H1 (cell line): ENCODE measurements around the gene IRF7. TPM values are rescaled to one million over a fixed set of nuclear protein-coding genes. Genes with fewer than 3 reads are reported as not detected.

Experiments used
- GABPA ChIP-seq: IDR thresholded peaks from 2 replicates; pipeline ENCODE4 v1.6.1; 2011; ENCODE audit warnings: mild to moderate bottlenecking, low read length, moderate library complexity, borderline replicate concordance; ENCODE audit not compliant: insufficient read depth
- GTF2F1 ChIP-seq: IDR thresholded peaks from 2 replicates; pipeline ENCODE4 v1.6.1; 2012; ENCODE audit warnings: low read depth, low read length, improper control_type of control experiment, borderline replicate concordance
- MAFK ChIP-seq: IDR thresholded peaks from 2 replicates; pipeline ENCODE4 v1.6.1; 2012; ENCODE audit warnings: low read depth, mild to moderate bottlenecking, improper control_type of control experiment, low read length
- RAD21 ChIP-seq, 2 experiments: IDR thresholded peaks in 1 of 2; conservative IDR thresholded peaks in 1 of 2; 2 replicates each; pipeline ENCODE4 v1.6.1; 2011; ENCODE audit warnings: low read depth in 2 of 2, low read length in 2 of 2, improper control_type of control experiment in 1 of 2, inconsistent platforms in 1 of 2, mild to moderate bottlenecking in 1 of 2, moderate library complexity in 1 of 2
- polyA plus RNA-seq, 7 experiments: library from polyadenylated mRNA; depleted of rRNA in 3 of 7; stranded (reverse) in 5 of 7; unstranded in 2 of 7; fragments of >200 nt in 5 of 7; fragments of 200-250 nt in 2 of 7; gene quantifications; 1 replicate in 5 of 7; 2 replicates in 1 of 7; 4 replicates in 1 of 7; pipeline versions ENCODE4 v1.2.1 to v1.2.3, GENCODE V29; 2011 to 2013; ENCODE audit warnings: missing spikeins in 2 of 7, mixed read lengths in 2 of 7
- total RNA-seq: library from RNA; stranded (reverse); fragmentation: NEBNext Ultra II Directional; extraction: Animal tissue kit (Norgen Biotek cat#: 25700); gene quantifications from 2 replicates; pipeline ENCODE4 v1.2.1, GENCODE V29; 2021
- TF ChIP-seq, protein P1 (sequence below): fragments of 300-600 bp; sonication (generic); IDR thresholded peaks from 2 replicates; pipeline ENCODE4 v1.7.1; 2012; ENCODE audit warnings: low read length, moderate library complexity, mild to moderate bottlenecking, inconsistent platforms; ENCODE audit not compliant: insufficient replicate concordance
- TF ChIP-seq, protein P2 (sequence below): IDR thresholded peaks from 2 replicates; pipeline ENCODE4 v1.6.1; 2012; ENCODE audit warnings: inconsistent platforms
- TF ChIP-seq, protein P3 (sequence below), 3 experiments: IDR thresholded peaks; 1 replicate in 2 of 3; 2 replicates in 1 of 3; pipeline versions ENCODE4 v1.5.1 to v1.6.1; 2011; ENCODE audit warnings: low read length in 3 of 3, mild to moderate bottlenecking in 3 of 3, inconsistent platforms in 2 of 3, low read depth in 1 of 3, moderate library complexity in 1 of 3; ENCODE audit not compliant: insufficient read depth in 1 of 3; ENCODE audit errors: control extremely low read depth in 1 of 3

IRF7 gene
- total and polyA plus RNA-seq, 2 of the 8 experiments (the other 6 are each of a cell fraction or from before 2014, with no cell fraction given), result 9.1 to 9.6 TPM

DNA sequence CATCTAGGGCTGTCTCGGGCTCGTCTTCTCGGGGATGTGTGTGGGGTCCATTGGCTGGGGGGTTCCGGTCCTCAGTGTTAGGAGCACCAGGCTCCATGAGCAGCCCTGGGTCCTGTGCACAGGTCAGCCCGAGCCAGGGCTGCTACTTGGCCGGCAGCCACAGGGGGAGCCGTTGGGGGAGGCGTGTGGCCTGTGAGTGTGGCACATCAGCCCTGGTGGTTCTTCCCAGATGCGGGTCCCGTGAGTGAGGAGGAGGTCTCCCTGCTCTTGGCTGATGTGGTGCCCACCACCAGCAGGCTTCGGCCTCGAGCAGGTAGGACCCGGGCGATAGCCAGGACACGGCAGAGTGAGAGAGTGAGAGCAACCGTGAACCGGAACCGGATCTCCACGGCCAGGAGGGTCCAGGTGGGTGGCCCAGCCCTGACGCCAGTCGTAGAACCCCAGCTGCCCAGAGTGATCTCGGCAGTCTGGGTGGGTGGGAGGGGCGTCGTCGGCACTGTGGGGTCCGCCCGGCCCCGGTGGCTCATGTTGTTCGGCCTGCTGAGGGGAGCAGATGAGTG is 18.5 kb downstream of the IRF7 start (continued):
- TF ChIP-seq, protein P1, sequence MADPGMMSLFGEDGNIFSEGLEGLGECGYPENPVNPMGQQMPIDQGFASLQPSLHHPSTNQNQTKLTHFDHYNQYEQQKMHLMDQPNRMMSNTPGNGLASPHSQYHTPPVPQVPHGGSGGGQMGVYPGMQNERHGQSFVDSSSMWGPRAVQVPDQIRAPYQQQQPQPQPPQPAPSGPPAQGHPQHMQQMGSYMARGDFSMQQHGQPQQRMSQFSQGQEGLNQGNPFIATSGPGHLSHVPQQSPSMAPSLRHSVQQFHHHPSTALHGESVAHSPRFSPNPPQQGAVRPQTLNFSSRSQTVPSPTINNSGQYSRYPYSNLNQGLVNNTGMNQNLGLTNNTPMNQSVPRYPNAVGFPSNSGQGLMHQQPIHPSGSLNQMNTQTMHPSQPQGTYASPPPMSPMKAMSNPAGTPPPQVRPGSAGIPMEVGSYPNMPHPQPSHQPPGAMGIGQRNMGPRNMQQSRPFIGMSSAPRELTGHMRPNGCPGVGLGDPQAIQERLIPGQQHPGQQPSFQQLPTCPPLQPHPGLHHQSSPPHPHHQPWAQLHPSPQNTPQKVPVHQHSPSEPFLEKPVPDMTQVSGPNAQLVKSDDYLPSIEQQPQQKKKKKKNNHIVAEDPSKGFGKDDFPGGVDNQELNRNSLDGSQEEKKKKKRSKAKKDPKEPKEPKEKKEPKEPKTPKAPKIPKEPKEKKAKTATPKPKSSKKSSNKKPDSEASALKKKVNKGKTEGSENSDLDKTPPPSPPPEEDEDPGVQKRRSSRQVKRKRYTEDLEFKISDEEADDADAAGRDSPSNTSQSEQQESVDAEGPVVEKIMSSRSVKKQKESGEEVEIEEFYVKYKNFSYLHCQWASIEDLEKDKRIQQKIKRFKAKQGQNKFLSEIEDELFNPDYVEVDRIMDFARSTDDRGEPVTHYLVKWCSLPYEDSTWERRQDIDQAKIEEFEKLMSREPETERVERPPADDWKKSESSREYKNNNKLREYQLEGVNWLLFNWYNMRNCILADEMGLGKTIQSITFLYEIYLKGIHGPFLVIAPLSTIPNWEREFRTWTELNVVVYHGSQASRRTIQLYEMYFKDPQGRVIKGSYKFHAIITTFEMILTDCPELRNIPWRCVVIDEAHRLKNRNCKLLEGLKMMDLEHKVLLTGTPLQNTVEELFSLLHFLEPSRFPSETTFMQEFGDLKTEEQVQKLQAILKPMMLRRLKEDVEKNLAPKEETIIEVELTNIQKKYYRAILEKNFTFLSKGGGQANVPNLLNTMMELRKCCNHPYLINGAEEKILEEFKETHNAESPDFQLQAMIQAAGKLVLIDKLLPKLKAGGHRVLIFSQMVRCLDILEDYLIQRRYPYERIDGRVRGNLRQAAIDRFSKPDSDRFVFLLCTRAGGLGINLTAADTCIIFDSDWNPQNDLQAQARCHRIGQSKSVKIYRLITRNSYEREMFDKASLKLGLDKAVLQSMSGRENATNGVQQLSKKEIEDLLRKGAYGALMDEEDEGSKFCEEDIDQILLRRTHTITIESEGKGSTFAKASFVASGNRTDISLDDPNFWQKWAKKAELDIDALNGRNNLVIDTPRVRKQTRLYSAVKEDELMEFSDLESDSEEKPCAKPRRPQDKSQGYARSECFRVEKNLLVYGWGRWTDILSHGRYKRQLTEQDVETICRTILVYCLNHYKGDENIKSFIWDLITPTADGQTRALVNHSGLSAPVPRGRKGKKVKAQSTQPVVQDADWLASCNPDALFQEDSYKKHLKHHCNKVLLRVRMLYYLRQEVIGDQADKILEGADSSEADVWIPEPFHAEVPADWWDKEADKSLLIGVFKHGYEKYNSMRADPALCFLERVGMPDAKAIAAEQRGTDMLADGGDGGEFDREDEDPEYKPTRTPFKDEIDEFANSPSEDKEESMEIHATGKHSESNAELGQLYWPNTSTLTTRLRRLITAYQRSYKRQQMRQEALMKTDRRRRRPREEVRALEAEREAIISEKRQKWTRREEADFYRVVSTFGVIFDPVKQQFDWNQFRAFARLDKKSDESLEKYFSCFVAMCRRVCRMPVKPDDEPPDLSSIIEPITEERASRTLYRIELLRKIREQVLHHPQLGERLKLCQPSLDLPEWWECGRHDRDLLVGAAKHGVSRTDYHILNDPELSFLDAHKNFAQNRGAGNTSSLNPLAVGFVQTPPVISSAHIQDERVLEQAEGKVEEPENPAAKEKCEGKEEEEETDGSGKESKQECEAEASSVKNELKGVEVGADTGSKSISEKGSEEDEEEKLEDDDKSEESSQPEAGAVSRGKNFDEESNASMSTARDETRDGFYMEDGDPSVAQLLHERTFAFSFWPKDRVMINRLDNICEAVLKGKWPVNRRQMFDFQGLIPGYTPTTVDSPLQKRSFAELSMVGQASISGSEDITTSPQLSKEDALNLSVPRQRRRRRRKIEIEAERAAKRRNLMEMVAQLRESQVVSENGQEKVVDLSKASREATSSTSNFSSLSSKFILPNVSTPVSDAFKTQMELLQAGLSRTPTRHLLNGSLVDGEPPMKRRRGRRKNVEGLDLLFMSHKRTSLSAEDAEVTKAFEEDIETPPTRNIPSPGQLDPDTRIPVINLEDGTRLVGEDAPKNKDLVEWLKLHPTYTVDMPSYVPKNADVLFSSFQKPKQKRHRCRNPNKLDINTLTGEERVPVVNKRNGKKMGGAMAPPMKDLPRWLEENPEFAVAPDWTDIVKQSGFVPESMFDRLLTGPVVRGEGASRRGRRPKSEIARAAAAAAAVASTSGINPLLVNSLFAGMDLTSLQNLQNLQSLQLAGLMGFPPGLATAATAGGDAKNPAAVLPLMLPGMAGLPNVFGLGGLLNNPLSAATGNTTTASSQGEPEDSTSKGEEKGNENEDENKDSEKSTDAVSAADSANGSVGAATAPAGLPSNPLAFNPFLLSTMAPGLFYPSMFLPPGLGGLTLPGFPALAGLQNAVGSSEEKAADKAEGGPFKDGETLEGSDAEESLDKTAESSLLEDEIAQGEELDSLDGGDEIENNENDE, result no peak
- TF ChIP-seq MAFK, result no peak
- TF ChIP-seq, protein P2, sequence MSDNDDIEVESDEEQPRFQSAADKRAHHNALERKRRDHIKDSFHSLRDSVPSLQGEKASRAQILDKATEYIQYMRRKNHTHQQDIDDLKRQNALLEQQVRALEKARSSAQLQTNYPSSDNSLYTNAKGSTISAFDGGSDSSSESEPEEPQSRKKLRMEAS, result peak; percentile 25; the same call in 1 of the 2 replicates
- peak; percentile 27 to 52 for TF ChIP-seq RAD21 (IDR thresholded peaks at IDR 0.05 in 1 of 2, conservative IDR thresholded peaks at IDR 0.05 in 1 of 2; ENCODE audit: low read depth in 2 of 2, low read length in 2 of 2)
- peak; percentile 69; the same call in 1 of the 2 replicates for TF ChIP-seq GABPA
- TF ChIP-seq GTF2F1, result no peak
- TF ChIP-seq, protein P3, sequence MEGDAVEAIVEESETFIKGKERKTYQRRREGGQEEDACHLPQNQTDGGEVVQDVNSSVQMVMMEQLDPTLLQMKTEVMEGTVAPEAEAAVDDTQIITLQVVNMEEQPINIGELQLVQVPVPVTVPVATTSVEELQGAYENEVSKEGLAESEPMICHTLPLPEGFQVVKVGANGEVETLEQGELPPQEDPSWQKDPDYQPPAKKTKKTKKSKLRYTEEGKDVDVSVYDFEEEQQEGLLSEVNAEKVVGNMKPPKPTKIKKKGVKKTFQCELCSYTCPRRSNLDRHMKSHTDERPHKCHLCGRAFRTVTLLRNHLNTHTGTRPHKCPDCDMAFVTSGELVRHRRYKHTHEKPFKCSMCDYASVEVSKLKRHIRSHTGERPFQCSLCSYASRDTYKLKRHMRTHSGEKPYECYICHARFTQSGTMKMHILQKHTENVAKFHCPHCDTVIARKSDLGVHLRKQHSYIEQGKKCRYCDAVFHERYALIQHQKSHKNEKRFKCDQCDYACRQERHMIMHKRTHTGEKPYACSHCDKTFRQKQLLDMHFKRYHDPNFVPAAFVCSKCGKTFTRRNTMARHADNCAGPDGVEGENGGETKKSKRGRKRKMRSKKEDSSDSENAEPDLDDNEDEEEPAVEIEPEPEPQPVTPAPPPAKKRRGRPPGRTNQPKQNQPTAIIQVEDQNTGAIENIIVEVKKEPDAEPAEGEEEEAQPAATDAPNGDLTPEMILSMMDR (IDR thresholded peaks at IDR 0.05; ENCODE audit: control extremely low read depth in 1 of 3, insufficient read depth in 1 of 3, low read depth in 1 of 3, low read length in 3 of 3), result peak; percentile 60 to 83 (median 76)
